IPS DF 4.7 (cell line): ENCODE measurements around the gene POLR2E.

Experiments
- DNase-seq: peaks from one replicate; pipeline ENCODE4 v3.0.0-alpha.2; 2013; ENCODE audit warnings: low spot score; ENCODE audit errors: extremely low read depth

The POLR2E gene

DNA sequence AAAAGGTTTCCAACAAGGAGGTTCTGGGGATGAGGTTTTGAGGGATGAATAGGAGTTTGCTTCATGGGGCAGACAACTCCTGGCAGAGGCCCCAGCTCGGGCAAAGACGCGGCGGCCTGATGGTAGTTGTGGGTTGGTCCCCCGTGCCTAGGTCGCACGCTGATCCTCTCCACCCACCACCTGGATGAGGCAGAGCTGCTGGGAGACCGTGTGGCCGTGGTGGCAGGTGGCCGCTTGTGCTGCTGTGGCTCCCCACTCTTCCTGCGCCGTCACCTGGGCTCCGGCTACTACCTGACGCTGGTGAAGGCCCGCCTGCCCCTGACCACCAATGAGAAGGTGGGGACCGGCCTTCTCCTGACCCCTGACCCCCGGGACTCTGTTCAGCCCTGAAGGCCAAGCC is 43.4 kb downstream of the POLR2E start:
- no peak for DNase-seq

DNA sequence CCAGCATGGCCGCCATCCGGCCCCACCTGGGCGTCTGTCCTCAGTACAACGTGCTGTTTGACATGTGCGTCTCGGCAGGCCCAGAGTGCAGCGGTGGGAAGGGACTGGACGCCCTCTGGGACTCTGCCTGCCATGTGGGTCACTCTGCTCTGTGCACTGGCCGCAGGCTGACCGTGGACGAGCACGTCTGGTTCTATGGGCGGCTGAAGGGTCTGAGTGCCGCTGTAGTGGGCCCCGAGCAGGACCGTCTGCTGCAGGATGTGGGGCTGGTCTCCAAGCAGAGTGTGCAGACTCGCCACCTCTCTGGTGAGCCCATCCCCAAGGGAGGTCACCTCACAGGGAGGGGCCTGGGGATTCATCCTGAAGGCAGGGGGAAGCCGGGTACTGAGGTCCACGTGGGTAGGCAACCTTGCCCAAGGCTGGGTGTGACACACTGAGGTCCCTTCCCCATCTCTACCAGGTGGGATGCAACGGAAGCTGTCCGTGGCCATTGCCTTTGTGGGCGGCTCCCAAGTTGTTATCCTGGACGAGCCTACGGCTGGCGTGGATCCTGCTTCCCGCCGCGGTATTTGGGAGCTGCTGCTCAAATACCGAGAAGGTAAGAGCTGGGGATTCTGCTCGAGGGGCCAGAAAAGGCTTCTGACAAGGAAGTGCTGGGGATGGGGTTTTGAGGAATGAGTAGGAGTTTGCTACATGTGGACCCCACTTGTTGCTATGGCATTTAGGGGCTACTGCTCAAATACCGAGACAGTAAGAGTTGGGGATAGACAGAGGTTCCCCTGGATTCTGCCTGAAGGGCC is 44.0 kb downstream of the POLR2E start:
- DNase-seq = no peak

DNA sequence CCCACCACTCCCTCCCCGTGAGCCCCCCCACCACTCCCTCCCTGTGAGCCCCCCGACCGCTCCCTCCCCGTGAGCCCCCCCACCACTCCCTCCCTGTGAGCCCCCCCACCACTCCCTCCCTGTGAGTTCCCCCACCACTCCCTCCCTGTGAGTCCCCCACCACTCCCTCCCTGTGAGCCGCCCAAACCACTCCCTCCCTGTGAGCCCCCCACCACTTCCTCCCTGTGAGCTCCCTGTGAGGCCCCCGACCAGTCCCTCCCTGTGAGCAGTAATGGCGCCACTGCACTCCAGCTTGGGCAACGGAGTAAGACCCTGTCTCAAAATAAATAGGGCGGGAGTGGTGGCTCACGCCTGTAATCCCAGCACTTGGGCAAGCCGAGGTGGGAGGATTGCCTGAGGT is 45.4 kb downstream of the POLR2E start:
- DNase-seq = no peak

DNA sequence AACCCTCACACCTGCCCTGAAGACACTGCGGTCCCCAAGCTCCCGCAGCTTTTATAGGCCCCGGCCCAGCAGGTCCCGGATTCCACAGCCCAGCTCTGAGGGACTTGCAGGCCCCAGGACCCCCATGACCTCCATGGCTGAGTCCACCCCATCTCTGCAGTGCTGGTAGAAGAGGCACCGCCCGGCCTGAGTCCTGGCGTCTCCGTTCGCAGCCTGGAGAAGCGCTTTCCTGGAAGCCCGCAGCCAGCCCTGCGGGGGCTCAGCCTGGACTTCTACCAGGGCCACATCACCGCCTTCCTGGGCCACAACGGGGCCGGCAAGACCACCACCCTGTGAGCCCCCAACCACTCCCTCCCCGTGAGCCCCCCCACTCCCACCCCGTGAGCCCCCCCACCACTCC is 46.1 kb downstream of the POLR2E start:
- DNase-seq = no peak

DNA sequence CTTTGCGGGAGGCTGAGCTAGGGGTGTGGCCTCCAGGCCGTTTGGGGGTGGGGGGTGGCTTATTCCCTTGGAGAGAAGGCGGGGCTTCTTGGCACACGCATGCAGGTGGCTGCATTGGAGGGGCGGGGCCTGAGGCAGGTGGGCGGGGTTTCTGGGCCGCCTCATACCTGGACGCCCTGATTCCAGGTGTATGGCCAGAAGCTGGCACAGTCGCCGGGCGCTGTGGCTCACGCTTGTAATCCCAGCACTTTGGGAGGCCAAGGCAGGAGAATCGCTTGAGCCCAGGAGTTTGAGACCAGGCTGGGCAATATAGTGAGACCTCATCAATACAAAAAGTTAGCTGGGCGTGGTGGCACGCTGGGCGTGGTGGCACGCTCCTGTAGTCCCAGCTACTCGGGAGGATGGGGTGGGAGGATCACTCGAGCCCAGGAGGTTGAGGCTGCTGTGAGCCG is 47.5 kb downstream of the POLR2E start:
- DNase-seq = no peak

DNA sequence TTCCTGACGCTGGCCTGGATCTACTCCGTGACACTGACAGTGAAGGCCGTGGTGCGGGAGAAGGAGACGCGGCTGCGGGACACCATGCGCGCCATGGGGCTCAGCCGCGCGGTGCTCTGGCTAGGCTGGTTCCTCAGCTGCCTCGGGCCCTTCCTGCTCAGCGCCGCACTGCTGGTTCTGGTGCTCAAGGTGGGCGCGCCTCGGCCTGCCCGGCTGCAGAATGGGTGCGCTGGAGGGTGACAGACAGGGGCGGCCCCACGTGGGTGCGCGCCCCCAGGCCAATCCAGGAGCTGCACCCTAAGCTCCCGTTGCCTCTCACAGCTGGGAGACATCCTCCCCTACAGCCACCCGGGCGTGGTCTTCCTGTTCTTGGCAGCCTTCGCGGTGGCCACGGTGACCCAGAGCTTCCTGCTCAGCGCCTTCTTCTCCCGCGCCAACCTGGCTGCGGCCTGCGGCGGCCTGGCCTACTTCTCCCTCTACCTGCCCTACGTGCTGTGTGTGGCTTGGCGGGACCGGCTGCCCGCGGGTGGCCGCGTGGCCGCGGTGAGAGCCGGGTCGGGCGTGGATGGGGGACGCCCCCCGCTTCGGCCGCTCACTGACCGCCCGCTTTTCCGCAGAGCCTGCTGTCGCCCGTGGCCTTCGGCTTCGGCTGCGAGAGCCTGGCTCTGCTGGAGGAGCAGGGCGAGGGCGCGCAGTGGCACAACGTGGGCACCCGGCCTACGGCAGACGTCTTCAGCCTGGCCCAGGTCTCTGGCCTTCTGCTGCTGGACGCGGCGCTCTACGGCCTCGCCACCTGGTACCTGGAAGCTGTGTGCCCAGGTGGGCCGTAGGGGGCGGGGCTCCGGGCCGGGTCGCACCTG is 48.1 kb downstream of the POLR2E start:
- no peak for DNase-seq

DNA sequence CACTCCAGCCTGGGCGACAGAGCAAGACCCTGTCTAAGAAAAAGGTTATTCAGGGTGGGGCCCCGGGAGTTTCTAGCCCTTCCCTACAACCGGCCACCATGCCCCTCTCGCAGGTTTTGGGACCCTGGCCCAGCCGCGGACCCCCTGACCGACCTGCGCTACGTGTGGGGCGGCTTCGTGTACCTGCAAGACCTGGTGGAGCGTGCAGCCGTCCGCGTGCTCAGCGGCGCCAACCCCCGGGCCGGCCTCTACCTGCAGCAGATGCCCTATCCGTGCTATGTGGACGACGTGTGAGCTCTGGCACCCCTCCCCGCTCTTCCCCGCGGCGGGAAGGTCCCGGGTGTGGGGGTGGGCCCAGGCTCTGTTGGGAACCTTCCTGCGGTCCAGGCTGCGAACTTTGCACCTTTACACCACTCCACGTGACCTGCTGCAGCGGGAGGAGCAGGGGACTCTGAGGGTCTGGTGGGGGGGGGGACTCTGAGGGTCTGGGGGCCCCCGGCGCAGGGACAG is 49.0 kb downstream of the POLR2E start:
- DNase-seq = no peak

DNA sequence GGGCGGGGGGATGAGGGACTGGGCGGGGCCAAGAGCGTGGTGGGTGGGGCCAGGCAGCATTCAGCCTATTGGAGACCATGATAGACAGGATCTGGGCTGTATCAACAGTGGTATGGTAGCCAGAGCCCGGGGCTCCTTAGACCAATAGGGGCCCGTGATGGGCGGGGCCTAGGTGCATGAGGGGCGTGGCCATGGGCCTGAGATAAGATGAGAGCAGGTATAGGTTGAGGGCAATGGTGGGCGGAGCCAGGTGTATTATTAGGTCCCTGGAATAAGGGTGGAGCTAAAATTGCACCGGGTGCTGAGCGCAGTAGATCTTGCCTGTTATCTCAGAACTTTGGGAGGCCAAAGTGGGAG is 50.0 kb downstream of the POLR2E start:
- no peak for DNase-seq

DNA sequence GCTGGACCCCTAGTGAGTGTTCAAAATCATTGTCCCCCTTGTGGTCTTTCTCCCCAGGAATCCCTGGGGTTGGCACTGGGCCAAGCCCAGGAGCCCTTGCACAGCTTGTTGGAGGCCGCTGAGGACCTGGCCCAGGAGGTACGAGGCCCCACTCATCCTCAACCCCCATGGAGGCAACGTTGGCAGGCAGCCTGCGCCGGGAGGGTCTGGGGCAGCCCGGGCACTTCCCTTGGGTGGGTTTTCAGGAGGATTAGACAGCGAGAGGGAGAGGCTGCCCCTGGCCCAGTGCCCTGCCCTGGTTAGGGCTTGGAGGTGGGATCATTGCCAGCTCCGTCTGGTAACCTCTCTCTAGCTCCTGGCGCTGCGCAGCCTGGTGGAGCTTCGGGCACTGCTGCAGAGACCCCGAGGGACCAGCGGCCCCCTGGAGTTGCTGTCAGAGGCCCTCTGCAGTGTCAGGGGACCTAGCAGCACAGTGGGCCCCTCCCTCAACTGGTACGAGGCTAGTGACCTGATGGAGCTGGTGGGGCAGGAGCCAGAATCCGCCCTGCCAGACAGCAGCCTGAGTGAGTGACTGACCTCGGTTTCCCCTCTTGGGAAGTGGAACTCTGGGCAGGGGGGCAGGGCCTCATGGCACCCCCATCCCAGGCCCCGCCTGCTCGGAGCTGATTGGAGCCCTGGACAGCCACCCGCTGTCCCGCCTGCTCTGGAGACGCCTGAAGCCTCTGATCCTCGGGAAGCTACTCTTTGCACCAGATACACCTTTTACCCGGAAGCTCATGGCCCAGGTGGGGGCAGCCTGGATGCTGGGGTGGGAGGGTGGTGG is 52.3 kb downstream of the POLR2E start:
- no peak for DNase-seq

DNA sequence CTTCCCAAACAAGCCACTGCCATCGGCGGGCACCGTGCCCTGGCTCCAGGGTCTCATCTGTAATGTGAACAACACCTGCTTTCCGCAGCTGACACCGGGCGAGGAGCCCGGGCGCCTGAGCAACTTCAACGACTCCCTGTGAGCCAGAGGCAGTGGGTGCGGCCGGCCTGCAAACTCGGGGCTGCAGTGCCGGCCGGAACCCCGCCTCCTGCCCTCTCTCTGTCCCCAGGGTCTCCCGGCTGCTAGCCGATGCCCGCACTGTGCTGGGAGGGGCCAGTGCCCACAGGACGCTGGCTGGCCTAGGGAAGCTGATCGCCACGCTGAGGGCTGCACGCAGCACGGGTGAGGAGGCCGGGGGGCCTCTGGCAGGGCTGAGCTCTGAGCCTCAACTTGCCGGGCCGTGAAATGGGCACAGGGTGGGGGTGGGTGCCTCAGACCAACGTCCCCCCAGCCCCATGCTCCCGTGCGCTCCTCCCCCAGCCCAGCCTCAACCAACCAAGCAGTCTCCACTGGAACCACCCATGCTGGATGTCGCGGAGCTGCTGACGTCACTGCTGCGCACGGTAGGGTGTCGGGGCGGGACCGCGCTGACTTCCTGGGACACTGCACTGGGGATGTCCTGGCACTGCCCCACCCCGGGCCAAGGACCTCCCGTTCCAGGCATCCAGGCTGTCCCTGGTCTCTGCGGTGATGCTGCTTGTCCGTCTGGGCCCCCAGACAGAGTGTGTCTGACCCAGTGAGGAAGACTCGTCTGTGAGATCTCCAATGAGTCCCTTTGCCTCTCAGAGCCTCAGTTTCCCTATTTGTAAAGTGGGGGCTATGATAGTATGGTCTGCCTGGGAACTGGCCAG is 53.1 kb downstream of the POLR2E start:
- DNase-seq = no peak

DNA sequence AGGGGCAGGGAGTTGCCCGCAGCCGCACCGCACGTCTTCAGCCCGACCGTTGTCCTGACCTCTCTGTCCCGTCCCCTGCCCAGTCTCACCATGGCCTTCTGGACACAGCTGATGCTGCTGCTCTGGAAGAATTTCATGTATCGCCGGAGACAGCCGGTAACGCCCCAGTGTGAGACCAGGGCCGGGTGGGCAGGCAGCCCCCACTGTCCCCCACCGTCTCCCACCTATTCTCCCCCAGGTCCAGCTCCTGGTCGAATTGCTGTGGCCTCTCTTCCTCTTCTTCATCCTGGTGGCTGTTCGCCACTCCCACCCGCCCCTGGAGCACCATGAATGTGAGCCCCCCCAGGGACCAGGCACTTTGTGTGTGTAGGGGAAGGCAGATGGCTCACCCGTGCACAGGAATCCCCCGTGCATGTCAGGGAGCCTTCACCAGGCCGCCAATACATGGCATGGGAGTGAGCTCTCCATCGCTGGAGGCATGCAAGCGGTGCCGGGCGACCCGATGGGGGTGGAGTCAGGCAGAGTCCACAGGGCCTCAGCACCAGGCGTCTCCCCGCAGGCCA is 53.8 kb downstream of the POLR2E start:
- DNase-seq = no peak

DNA sequence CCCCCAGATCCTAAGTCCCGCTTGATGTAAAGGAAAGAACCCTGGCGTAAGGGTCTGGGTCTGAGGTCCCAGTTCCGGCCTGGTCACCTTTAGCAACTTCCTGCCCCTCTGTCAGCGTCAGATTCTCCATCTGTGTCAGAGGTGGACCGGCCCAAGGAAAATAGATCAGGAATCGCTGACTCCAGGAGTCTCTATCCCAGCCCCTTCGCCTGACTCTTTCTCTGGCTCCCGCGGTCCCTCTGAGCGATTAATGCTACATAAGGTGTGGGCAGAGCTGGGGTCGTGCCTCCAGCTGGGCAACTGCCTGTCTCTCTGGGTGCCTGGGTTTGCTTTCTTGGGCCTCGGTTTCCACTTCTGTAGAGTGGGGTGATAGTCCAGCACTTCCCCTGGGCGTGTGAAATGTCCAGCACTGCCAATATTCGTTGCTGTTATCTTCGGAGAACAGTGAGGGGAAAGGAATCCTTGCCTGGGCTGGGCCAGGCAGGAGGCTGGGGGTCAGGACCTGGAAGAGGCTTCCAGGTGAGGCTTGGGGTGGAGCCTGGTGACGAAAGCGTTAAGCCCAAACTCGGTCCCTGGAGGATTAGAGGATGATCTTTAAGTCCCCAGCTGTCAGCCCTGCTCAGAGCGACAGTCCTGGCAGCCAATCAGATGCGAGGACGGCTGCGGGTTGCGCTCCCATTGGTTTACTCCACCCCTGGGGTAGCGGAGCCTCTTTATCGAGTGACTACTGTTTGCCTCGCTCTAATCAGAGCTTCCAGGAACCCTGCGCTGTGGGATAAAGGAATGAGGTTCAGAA is 54.5 kb downstream of the POLR2E start:
- no peak for DNase-seq

DNA sequence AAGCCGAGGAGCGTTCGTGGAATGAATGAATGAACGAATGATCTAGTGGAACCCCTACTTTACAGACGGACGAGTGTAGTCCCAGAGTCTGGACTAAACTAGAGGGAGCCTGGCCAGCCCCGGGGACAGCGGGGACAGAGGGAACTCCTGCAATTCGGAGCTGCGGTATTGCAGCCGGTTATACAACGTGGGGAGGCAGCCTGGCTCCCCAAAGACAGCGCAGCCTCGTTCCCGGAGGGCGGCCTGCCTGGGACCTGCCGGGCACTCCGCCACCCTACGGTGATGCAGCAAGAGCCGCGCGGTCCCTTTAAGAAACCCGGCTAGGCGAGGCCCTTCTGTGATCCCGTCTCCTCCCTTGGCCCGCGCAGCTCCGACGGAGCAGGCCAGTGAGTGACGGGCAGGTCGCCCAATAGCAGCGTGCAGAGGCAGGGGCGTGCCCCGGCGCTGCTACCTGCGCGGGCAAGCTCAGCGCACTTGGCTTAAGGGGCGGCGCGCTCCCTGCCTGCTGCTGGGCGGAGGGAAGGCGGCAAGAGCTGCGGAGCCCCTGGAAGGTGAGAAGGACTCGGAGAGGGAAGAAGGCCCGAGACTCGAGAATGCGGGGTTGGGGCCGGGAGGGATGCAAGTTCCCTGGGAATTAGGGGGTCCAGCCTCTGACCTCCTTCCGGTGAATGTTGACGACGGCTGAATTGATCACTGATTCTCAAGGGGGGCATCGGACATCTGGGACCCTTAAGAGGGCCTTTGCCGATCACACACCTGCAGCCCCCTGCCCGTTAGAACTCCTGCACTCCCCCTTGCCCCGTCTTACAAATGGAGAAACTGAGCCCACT is 55.3 kb downstream of the POLR2E start, which contains the start of gene ABCA7:
ABCA7 (plus strand) TSS at position 462 of the 830 bp plus-strand sequence. CDS start 1,255 bp downstream, outside the sequence.
- DNase-seq = peak; percentile 94

DNA sequence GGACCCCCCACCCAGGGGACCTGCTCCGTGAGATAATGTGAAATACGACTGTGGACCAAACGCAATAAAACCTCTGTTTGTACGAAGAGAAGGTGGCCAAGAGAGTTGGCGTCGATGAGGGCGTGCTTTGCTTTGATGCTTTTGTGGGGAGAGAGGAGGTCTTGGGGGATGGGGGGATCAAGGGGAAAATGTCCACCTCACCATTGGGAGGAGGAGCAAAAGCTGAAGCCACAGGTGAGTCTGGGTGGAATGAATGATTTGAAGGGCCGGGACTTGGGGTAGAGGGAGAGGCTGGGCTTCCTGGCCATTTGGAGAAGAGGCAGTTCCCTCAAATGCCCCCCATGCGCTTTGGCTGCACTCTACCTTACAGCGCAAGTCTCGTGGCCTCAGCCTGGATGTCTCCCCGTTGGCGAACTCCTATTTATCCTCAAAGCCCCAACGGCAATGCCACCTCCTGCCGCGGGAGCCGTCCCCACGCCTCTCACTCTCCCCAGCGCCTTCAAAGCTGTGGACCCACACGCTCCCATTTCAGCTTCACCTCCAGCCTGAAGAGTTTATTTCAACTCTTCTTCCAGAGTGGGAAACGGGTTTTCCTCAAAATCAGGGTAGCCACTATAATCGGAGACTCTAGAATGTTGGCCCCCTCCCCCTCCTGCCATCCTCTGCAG is 56.1 kb downstream of the POLR2E start:
- no peak for DNase-seq

DNA sequence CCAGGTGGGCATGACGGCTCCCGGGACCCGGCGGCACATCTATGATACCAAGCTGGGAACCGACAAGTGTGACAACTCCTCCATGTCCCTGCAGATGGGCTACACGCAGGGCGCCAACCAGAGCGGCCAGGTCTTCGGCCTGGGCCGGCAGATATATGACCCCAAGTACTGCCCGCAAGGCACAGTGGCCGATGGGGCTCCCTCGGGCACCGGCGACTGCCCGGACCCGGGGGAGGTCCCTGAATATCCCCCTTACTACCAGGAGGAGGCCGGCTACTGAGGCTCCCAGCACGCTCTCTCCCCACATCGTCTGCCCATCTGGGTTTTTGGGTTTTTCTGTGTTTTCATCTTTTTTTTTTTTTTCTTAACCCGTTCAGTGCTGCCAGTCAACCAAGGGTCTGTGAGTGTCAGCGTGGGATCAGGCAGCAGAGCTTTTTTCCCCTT is 57.5 kb downstream of the POLR2E start:
- no peak for DNase-seq
